Upper lobe of right lung (tissue), 1 donor: ENCODE data around the gene AKT3. TPM values are rescaled to one million over a fixed set of nuclear protein-coding genes. Genes with fewer than 3 reads are reported as not detected.

Experiments
- ATAC-seq: fragments of 200-7000 bp; cut with Tn5 transposase; one replicate; pipeline ENCODE4 v1.9.1; 2020; ENCODE audit warnings: mild to moderate bottlenecking, moderate library complexity
- DNase-seq: peaks from one replicate; pipeline ENCODE4 v3.0.0-alpha.2; 2020
- H3K27ac ChIP-seq: fragments of 200-600 bp; one replicate; pipeline ENCODE4 v1.8.0; 2022
- H3K27me3 ChIP-seq: fragments of 200-600 bp; one replicate; pipeline ENCODE4 v1.8.0; 2022; ENCODE audit warnings: mild to moderate bottlenecking
- H3K36me3 ChIP-seq: fragments of 200-600 bp; one replicate; pipeline ENCODE4 v1.8.0; 2022
- H3K4me1 ChIP-seq: fragments of 200-600 bp; one replicate; pipeline ENCODE4 v1.8.0; 2022
- H3K4me3 ChIP-seq: fragments of 200-600 bp; one replicate; pipeline ENCODE4 v1.8.0; 2022; ENCODE audit warnings: mild to moderate bottlenecking
- H3K9me3 ChIP-seq: fragments of 200-600 bp; one replicate; pipeline ENCODE4 v1.8.0; 2022
- intact Hi-C: fragments of 100-400 bp; cut with DNase I; formaldehyde crosslinking; loops from one replicate; pipeline ENCODE4 v1.11.0; 2022
- total RNA-seq: library from RNA; stranded (reverse); fragmentation: NEBNext Ultra II Directional; extraction: Animal tissue kit (Norgen Biotek cat#: 25700); gene quantifications from one replicate; pipeline ENCODE4 v1.2.1, GENCODE V29; 2021
- TF ChIP-seq, protein P1 (sequence below): fragments of 200-600 bp; IDR thresholded peaks from one replicate; pipeline ENCODE4 v1.8.0; 2022; ENCODE audit warnings: antibody characterized with exemption
- donor health status: DM: no; HTN: yes; CAD: no; lungs with severe emphysema.

AKT3 gene
- total RNA-seq, 1 donor from 2014 or later: 64.6 TPM

DNA sequence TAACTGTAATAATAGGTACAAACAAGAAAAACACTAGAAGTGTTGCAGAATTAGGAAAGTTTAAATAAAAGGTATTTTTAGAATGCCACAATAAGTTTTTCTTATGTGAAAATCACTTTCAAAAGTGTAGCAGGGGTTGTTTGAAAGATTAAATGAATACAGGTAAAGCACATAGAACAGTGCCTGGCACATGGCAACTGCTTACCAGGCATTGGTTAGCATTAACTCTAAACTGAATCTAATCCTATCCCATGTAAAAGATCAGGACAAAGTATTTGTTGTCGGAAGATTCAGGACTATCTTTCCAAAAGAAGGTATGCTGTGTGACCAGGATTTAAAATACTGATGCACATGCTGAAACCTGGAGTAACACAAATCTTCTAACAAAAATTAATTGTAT, 3.3 kb downstream of the AKT3 start:
- ATAC-seq: no peak
- Histone ChIP-seq H3K27ac (no peak overlapping the region), H3K4me1 (peaks cover 10% of the 10 kb centered on the region), H3K9me3 (no peaks in the 10 kb centered on the region), H3K4me3 (no peak overlapping the region), H3K27me3 (no peaks in the 10 kb centered on the region), H3K36me3 (no peaks in the 10 kb centered on the region)
- intact Hi-C loops: no loop called here
- DNase-seq: no peak
- TF ChIP-seq, protein P1, sequence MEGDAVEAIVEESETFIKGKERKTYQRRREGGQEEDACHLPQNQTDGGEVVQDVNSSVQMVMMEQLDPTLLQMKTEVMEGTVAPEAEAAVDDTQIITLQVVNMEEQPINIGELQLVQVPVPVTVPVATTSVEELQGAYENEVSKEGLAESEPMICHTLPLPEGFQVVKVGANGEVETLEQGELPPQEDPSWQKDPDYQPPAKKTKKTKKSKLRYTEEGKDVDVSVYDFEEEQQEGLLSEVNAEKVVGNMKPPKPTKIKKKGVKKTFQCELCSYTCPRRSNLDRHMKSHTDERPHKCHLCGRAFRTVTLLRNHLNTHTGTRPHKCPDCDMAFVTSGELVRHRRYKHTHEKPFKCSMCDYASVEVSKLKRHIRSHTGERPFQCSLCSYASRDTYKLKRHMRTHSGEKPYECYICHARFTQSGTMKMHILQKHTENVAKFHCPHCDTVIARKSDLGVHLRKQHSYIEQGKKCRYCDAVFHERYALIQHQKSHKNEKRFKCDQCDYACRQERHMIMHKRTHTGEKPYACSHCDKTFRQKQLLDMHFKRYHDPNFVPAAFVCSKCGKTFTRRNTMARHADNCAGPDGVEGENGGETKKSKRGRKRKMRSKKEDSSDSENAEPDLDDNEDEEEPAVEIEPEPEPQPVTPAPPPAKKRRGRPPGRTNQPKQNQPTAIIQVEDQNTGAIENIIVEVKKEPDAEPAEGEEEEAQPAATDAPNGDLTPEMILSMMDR: no peak

GRCh38 chr1:243845888-243846287, 4.2 kb downstream of the AKT3 start:
- intact Hi-C loops: no loop called here
- no peaks in the 10 kb centered on the region for H3K9me3 ChIP-seq

GRCh38 chr1:243844186-243844585, 5.9 kb downstream of the AKT3 start:
- H3K4me1 ChIP-seq: peaks cover 10% of the 10 kb centered on the region
- no peak overlapping the region for H3K27ac ChIP-seq

More at GRCh38 chr1:243845888-243846287, 4.2 kb downstream of the AKT3 start:
- Histone ChIP-seq H3K4me3 (no peak overlapping the region), H3K27ac (no peak overlapping the region), H3K27me3 (no peaks in the 10 kb centered on the region), H3K36me3 (no peaks in the 10 kb centered on the region), H3K4me1 (peaks cover 10% of the 10 kb centered on the region)
- DNase-seq (no peak), ATAC-seq (no peak)
- TF ChIP-seq, protein P1: no peak

DNA sequence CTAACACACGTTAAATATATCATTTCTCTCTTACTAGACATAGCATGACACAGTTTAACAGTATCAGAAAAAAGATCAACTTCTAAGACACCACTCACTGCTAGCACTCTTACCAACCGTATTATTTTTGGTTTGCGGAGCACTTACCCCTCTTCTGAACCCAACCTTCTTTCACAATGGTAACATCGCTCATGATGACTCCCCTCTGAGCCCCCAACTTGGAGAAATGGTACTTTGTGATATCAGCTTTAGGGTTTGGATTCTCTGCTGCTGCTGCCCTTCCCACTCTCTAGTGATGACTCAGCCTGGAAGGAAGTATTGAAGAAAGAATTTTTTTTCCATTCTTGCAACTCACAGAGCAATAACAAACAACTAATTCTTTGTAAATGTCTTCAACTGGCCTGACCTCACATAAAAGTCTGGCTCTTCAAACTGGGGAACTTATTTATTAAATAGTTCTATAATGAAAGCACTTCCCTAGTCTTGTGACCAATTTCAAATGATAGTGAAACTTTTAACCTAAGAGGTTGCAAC, 7.0 kb downstream of the AKT3 start:
- DNase-seq (no peak), ATAC-seq (peak; percentile 63)
- H3K9me3 ChIP-seq: no peaks in the 10 kb centered on the region
- H3K36me3 ChIP-seq: no peaks in the 10 kb centered on the region
- H3K4me3 ChIP-seq: no peak overlapping the region
- intact Hi-C loops: no loop called here
- peak overlapping the region; percentile 44 for H3K27ac ChIP-seq
- TF ChIP-seq, protein P1: no peak
- peaks cover 10% of the 10 kb centered on the region for H3K4me1 ChIP-seq
- no peaks in the 10 kb centered on the region for H3K27me3 ChIP-seq

More at GRCh38 chr1:243844186-243844585, 5.9 kb downstream of the AKT3 start:
- TF ChIP-seq, protein P1: no peak
- Histone ChIP-seq H3K27me3 (no peaks in the 10 kb centered on the region), H3K4me3 (no peak overlapping the region), H3K9me3 (no peaks in the 10 kb centered on the region), H3K36me3 (no peaks in the 10 kb centered on the region)
- DNase-seq (no peak), ATAC-seq (no peak)
- intact Hi-C loops: no loop called here

DNA sequence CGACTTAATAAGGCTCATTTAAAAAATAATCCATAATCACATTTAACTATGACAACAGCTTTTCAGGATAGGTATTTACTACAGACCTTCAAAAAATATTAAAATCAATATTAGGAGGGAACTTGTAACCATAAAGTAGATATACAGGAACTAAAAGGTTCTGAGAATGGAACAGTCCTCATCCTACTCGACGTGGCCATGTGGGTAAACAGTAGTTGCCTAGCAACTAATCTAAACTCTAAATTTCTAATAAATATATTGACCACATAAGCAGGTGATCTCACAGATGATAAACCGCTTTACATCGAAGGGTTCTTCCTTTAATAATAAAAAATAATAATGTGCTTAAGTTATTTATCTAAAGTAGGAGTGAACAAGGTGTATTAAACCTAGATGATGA, 7.9 kb downstream of the AKT3 start:
- Histone ChIP-seq H3K4me3 (no peak overlapping the region), H3K27me3 (no peaks in the 10 kb centered on the region), H3K27ac (no peak overlapping the region), H3K36me3 (no peaks in the 10 kb centered on the region), H3K9me3 (no peaks in the 10 kb centered on the region), H3K4me1 (peaks cover 10% of the 10 kb centered on the region)
- no peak for DNase-seq
- TF ChIP-seq, protein P1: no peak
- intact Hi-C loops: no loop called here
- ATAC-seq: peak; percentile 43

GRCh38 chr1:243841507-243841906, 8.5 kb downstream of the AKT3 start:
- no peaks in the 10 kb centered on the region for H3K9me3 ChIP-seq
- TF ChIP-seq, protein P1: no peak
- H3K4me1 ChIP-seq: peaks cover 10% of the 10 kb centered on the region
- H3K27ac ChIP-seq: no peak overlapping the region
- ATAC-seq (no peak), DNase-seq (no peak)
- H3K4me3 ChIP-seq: no peak overlapping the region
- H3K27me3 ChIP-seq: no peaks in the 10 kb centered on the region
- intact Hi-C loops: no loop called here
- H3K36me3 ChIP-seq: no peaks in the 10 kb centered on the region
